SK-N-DZ (cell line): ENCODE data around the gene ACTN1.
A peak's percentile ranks its signal among the peaks of the same experiment; 100 is the strongest.

ENCODE experiments used
- DNase-seq: peaks from one replicate; pipeline ENCODE4 v3.0.0-alpha.2; 2015; ENCODE audit warnings: low spot score

Gene ACTN1

GRCh38 chr14:68919129-68919927 lies 59.8 kb downstream of the ACTN1 start:
- DNase-seq, result no peak

DNA sequence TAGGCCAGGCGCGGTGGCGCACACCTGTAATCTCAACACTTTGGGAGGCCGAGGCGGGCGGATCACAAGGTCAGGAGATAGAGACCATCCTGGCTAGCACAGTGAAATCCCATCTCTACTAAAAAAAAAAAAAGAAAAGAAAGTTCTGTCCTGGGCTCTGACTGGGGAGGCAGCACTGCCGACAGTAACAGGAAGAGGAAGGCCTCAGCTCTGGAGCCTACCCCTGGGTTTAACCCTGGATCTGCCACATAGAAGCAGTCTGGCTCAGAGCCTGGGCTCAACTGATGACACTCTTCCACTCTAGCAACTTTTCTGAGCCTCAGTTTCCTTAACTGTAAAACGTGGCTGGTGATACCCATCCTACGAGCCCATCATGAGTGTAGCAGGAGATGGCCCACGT lies 60.5 kb downstream of the ACTN1 start:
- DNase-seq, result no peak

GRCh38 chr14:68916358-68916941 lies 62.7 kb downstream of the ACTN1 start:
- DNase-seq, result no peak

- no peak for DNase-seq
These were observed 65.6 kb downstream of the ACTN1 start for GRCh38 chr14:68913516-68913915.

DNA sequence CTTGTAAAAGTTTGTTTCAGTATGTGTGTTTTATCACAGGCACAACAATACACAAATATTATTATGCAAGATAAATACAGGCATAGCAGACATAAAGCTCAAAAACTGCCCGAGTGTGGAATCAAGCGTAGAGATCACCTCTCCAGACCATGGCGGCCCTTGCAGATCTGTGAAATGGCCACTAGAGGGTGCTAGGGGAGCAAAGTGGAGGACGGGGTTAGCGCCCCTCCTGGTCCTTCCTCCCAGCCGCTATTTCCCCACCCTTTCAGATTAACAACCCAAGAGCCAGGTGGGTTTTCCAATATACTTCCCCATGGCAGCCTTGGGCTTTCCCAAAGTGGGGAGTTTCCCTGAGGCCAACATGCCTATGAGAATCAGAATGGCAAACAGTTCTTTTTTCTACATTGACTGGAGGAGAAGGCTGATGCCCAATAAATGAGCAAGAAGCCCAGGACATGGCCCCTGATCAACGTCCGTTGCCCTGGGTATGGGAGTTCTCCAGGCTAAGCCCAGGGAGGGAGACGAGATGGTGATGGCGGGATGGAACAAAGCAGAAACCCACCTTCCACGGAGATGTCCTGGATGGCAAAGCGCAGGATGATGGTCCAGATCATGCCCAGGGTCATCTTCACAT lies 67.4 kb downstream of the ACTN1 start:
- DNase-seq, result peak; percentile 73

- no peak for DNase-seq
These were observed 68.6 kb downstream of the ACTN1 start for GRCh38 chr14:68910540-68910939.

- no peak for DNase-seq
These were observed 70.3 kb downstream of the ACTN1 start for GRCh38 chr14:68908803-68909202.

GRCh38 chr14:68908201-68908600 lies 70.9 kb downstream of the ACTN1 start:
- no peak for DNase-seq

DNA sequence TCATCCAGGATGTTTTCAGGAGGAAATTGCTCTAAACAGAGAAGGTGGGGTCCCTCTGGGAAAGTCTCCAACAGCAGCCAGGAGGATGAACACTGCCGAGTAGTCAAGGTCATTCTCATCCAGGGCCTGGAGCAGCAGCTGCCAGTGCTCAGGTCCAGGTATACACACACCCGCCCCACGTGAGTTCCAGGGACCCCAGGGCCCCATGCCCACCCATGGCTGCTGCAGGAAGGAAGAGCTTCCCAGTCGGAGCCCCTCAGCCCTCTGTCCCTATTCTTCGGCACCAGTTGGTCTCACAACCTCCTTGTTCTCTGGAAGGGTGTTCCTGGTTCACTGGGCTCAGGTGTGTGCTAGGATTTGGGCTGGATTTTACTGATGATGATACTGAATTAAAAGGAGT lies 72.7 kb downstream of the ACTN1 start:
- no peak for DNase-seq

GRCh38 chr14:68905107-68905895 lies 73.8 kb downstream of the ACTN1 start:
- DNase-seq, result no peak

GRCh38 chr14:68902357-68902756 lies 76.7 kb downstream of the ACTN1 start:
- DNase-seq, result no peak

GRCh38 chr14:68899033-68899603 lies 80.0 kb downstream of the ACTN1 start:
- DNase-seq, result no peak

GRCh38 chr14:68898248-68899032 lies 80.7 kb downstream of the ACTN1 start:
- DNase-seq, result no peak

DNA sequence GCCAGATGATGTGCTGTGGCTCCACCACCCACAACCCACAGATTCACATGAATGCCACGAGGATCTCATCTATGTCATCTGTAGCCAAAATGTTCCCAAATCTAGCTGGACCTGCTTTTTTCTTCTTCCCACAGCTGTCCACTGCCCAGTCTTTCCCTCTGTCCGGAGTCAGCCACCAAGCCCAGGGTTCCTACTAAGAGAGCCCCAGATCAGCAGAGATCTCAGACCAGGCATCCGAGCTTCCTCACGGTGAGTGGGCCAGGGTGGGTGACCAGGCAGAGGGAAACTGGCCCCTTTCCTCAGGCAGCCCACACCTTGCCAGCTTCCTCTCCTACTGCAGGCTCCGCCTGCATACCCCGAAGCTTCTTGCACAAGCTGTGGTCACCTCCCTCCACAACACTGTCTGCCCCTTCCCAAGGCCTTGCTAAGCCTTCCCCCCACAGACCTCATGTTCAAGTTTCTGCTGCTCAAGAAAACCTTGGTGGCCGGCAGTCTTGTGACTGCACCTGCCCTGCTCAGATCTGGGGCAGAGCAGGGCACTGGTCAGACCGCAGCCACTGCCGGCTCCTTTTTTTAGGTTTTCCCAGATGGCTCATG lies 81.4 kb downstream of the ACTN1 start:
- DNase-seq, result no peak

DNA sequence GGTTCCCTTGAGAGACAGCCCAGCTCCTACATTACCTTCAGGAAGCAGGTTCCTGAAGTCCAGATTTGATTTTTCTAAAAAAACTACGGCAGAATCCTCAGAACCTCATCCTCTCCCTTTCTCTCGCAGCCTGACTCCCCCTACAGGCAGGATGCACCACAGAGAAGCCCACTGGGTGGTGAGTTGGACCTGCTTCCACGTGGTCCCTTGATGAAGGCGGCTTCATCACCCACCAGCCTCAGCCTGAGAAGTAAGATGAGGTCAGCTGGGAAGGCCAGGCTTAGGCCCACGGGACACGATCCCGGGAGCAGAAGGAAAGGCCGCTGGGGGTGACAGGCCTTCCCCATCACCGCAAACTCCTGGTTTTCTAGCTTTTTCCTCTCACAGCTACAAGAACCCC lies 83.0 kb downstream of the ACTN1 start:
- no peak for DNase-seq

DNA sequence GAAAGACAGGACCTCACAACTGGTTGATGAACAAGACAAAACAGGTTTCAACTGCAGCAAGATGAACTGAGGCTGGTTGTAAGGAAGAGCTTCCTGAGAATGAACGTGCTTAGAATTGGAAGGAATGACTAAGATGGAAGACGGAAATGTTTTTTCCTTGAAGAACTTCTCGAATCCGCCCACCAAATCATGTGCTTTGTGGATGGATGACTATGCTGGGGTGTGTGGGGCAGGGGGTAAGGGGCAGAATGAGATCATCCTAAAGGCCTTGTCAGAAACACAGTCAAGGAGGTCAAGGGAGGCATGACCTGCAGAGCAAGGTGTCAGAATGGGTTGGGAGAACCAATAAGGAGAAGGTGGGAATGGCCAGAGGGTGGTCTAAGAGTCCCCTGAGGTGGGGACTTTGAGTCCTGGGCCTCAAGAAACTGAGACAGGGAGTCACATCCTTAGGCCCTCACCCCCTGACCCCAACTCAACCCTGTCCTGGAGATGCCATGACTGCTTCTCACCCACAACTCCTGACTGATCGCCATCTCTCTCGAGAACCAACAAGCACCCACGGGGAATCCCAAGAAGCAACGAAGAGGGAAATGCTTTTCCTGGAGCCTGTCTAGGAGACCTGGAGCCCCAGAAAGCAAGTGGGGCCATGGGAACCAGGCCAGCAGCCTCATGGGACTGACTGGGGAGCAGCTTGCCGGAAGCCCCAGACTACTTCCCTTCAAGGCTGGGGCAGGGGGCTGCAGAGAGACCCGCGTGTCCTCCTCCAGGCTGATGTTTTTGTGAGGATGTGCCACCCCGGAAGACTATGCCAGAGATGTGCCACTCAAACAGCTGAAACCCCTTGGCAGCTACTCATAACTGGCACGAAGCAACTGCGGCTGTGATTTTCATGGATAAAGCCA lies 84.0 kb downstream of the ACTN1 start:
- no peak for DNase-seq

- no peak for DNase-seq
These were observed 85.0 kb downstream of the ACTN1 start for GRCh38 chr14:68894123-68894522.

DNA sequence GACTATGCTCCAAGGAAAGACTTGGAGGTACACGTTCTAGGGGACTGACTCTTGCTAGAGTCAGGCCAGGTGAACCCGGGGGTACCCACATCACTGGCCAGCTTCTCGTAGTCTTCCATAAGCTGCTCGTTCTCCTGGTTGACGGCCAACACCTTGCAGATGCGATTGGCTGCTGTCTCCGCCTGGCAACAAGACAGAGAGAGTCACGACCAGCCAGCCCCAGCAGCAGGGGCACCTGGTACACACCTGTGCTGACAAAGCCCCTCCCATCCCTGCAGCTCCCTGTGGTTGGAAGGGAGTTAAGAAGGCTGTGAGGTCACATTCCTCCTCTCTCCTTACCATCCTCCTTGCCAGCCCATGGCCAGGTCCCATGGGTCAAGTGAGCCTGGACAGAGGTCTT lies 85.5 kb downstream of the ACTN1 start:
- no peak for DNase-seq

DNA sequence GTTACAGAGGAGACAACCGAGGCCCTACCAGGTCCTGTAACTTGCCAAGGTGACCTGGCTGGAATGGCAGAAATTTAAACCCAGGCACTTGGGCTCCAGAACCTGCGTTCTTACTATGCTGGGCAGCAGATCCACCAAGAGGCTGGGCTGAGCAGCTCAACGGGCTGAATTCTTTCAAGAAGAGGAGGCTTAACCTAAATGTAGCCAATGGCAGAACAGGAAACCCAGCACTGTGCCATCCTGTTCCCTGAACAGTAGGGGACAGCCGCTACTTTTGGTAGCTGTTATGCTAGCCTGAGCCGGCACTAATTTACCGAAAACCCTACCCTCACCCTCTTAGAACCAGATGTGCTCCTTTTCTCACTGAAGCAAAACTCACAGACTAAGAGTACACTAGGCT lies 86.1 kb downstream of the ACTN1 start:
- DNase-seq, result no peak
